GM23338 (cell line): ENCODE results near the gene ERC2. TPM values are rescaled to one million over a fixed set of nuclear protein-coding genes. Genes with fewer than 3 reads are reported as not detected.

Experiments used
- ATAC-seq: fragments of 200-7000 bp; cut with Tn5 transposase; 3 replicates; pipeline ENCODE4 v1.9.1; 2020
- DNase-seq: peaks from one replicate; pipeline ENCODE4 v3.0.0-alpha.2; 2015; ENCODE audit warnings: low spot score
- H2AFZ ChIP-seq: fragments of 200-600 bp; sonication (generic); 2 replicates; pipeline ENCODE4 v1.8.0; 2016; ENCODE audit warnings: antibody characterized with exemption, mild to moderate bottlenecking, moderate library complexity
- H3F3A ChIP-seq: fragments of 200-600 bp; sonication (generic); replicated peaks from 2 replicates; pipeline ENCODE4 v1.8.0; 2017; ENCODE audit warnings: antibody characterized with exemption, mixed run types, low read depth
- H3K27ac ChIP-seq: fragments of 200-600 bp; sonication (generic); 2 replicates; pipeline ENCODE4 v1.6.1; 2016; ENCODE audit warnings: low read depth
- H3K27me3 ChIP-seq: fragments of 200-600 bp; sonication (generic); 2 replicates; pipeline ENCODE4 v1.8.0; 2016; ENCODE audit warnings: mild to moderate bottlenecking, mixed run types, moderate library complexity; ENCODE audit not compliant: insufficient read depth
- H3K36me3 ChIP-seq: fragments of 200-600 bp; sonication (generic); 2 replicates; pipeline ENCODE4 v1.8.0; 2016; ENCODE audit warnings: mild to moderate bottlenecking; ENCODE audit not compliant: insufficient read depth
- H3K4me1 ChIP-seq: fragments of 200-600 bp; sonication (generic); 2 replicates; pipeline ENCODE4 v1.8.0; 2016; ENCODE audit warnings: mild to moderate bottlenecking, moderate library complexity; ENCODE audit not compliant: insufficient read depth
- H3K4me2 ChIP-seq: fragments of 200-600 bp; sonication (generic); 2 replicates; pipeline ENCODE4 v1.7.1; 2017; ENCODE audit warnings: mixed run types
- H3K4me3 ChIP-seq: fragments of 200-600 bp; sonication (generic); 2 replicates; pipeline ENCODE4 v1.6.1; 2016; ENCODE audit warnings: mixed run types
- H3K79me2 ChIP-seq: fragments of 200-600 bp; sonication (generic); replicated peaks from 2 replicates; pipeline ENCODE4 v1.8.0; 2017; ENCODE audit warnings: mild to moderate bottlenecking; ENCODE audit not compliant: insufficient read depth
- H3K9me2 ChIP-seq: fragments of 200-600 bp; sonication (generic); 2 replicates; pipeline ENCODE4 v1.8.0; 2017; ENCODE audit not compliant: insufficient read depth
- H4K20me1 ChIP-seq: fragments of 200-600 bp; sonication (generic); replicated peaks from 2 replicates; pipeline ENCODE4 v1.8.0; 2017; ENCODE audit warnings: mild to moderate bottlenecking; ENCODE audit not compliant: insufficient read depth
- H3K27ac Mint-ChIP-seq: 2 replicates; pipeline ENCODE4 v1.8.0; 2020; ENCODE audit warnings: inconsistent platforms, mild to moderate bottlenecking, moderate library complexity, mixed read lengths
- H3K27me3 Mint-ChIP-seq: 3 replicates; pipeline ENCODE4 v1.8.0; 2022; ENCODE audit warnings: low read depth, mild to moderate bottlenecking, moderate library complexity, mixed read lengths, inconsistent platforms; ENCODE audit not compliant: insufficient read depth, poor library complexity
- H3K36me3 Mint-ChIP-seq: 3 replicates; pipeline ENCODE4 v1.8.0; 2021; ENCODE audit warnings: low read depth, mild to moderate bottlenecking, inconsistent platforms, moderate library complexity, mixed read lengths
- H3K4me1 Mint-ChIP-seq: 3 replicates; pipeline ENCODE4 v1.8.0; 2020; ENCODE audit warnings: mild to moderate bottlenecking, inconsistent platforms, mixed read lengths
- H3K4me3 Mint-ChIP-seq: 3 replicates; pipeline ENCODE4 v1.8.0; 2021; ENCODE audit warnings: moderate library complexity, mild to moderate bottlenecking, inconsistent platforms, mixed read lengths
- H3K9me3 Mint-ChIP-seq: 3 replicates; pipeline ENCODE4 v1.8.0; 2020; ENCODE audit warnings: moderate library complexity, mild to moderate bottlenecking, inconsistent platforms, mixed read lengths
- CREB1 ChIP-seq: fragments of 250-450 bp; sonication (Bioruptor Pico); IDR thresholded peaks from 2 replicates; pipeline ENCODE4 v1.5.0; 2020; ENCODE audit warnings: low read depth, mild to moderate bottlenecking, moderate library complexity
- EZH2 ChIP-seq: fragments of 200-600 bp; sonication (generic); IDR thresholded peaks from one replicate; pipeline ENCODE4 v1.8.0; 2017; ENCODE audit warnings: antibody characterized with exemption, mild to moderate bottlenecking, low read depth; ENCODE audit not compliant: unreplicated experiment
- EZH2phosphoT487 ChIP-seq: fragments of 200-600 bp; sonication (generic); IDR thresholded peaks from one replicate; pipeline ENCODE4 v1.8.1; 2018; ENCODE audit warnings: antibody characterized with exemption; ENCODE audit not compliant: unreplicated experiment
- JUNB ChIP-seq: IDR thresholded peaks from one replicate; pipeline ENCODE4 v1.6.1; 2016; ENCODE audit warnings: antibody characterized with exemption; ENCODE audit not compliant: unreplicated experiment
- NANOG ChIP-seq: IDR thresholded peaks from 2 replicates; pipeline ENCODE4 v1.6.1; 2016; ENCODE audit warnings: antibody characterized with exemption, borderline replicate concordance
- POLR2AphosphoS5 ChIP-seq: IDR thresholded peaks from 2 replicates; pipeline ENCODE4 v1.6.1; 2016; ENCODE audit warnings: antibody characterized with exemption, low read depth
- STAT1 ChIP-seq: IDR thresholded peaks from one replicate; pipeline ENCODE4 v1.6.1; 2016; ENCODE audit warnings: antibody characterized with exemption; ENCODE audit not compliant: unreplicated experiment
- ZNF114 ChIP-seq: fragments of 250-450 bp; sonication (Bioruptor Pico); IDR thresholded peaks from 2 replicates; pipeline ENCODE4 v1.5.0; 2020; ENCODE audit warnings: mild to moderate bottlenecking, moderate library complexity
- ZNF331 ChIP-seq: fragments of 250-450 bp; sonication (Bioruptor Pico); IDR thresholded peaks from 2 replicates; pipeline ENCODE4 v1.5.0; 2020; ENCODE audit warnings: low read depth, mild to moderate bottlenecking, moderate library complexity
- polyA plus RNA-seq: library from polyadenylated mRNA; unstranded; fragments of >200 nt; fragmentation: Nextera tagmentation; extraction: Ambion mirVana; gene quantifications from 2 replicates; pipeline ENCODE4 v1.2.1, GENCODE V29; 2016
- total RNA-seq: library from RNA; depleted of rRNA; stranded (reverse); fragments of >200 nt; shearing (Covaris generic); gene quantifications from 2 replicates; pipeline ENCODE4 v1.2.3, GENCODE V29; 2014
- TF ChIP-seq, protein P1 (sequence below): fragments of 250-450 bp; sonication (Bioruptor Pico); IDR thresholded peaks from 2 replicates; pipeline ENCODE4 v1.5.0; 2020; ENCODE audit warnings: mild to moderate bottlenecking, moderate library complexity
- TF ChIP-seq, protein P2 (sequence below): IDR thresholded peaks from one replicate; pipeline ENCODE4 v1.6.1; 2018; ENCODE audit warnings: antibody characterized with exemption; ENCODE audit not compliant: unreplicated experiment
- TF ChIP-seq, protein P3 (sequence below), 2 experiments: fragments of 200-600 bp in 1 of 2; sonication (generic) in 1 of 2; conservative IDR thresholded peaks; 2 replicates each; pipeline versions ENCODE4 v1.5.1 to v1.6.1; 2016 to 2017; ENCODE audit warnings: antibody characterized with exemption in 2 of 2, low read depth in 2 of 2, mild to moderate bottlenecking in 2 of 2, moderate library complexity in 1 of 2
- TF ChIP-seq, protein P4 (sequence below): IDR thresholded peaks from 2 replicates; pipeline ENCODE4 v1.6.1; 2016; ENCODE audit warnings: antibody characterized with exemption

Gene ERC2
- total and polyA plus RNA-seq, 2 experiments from 2014 or later: 11.8 to 13.7 TPM

DNA sequence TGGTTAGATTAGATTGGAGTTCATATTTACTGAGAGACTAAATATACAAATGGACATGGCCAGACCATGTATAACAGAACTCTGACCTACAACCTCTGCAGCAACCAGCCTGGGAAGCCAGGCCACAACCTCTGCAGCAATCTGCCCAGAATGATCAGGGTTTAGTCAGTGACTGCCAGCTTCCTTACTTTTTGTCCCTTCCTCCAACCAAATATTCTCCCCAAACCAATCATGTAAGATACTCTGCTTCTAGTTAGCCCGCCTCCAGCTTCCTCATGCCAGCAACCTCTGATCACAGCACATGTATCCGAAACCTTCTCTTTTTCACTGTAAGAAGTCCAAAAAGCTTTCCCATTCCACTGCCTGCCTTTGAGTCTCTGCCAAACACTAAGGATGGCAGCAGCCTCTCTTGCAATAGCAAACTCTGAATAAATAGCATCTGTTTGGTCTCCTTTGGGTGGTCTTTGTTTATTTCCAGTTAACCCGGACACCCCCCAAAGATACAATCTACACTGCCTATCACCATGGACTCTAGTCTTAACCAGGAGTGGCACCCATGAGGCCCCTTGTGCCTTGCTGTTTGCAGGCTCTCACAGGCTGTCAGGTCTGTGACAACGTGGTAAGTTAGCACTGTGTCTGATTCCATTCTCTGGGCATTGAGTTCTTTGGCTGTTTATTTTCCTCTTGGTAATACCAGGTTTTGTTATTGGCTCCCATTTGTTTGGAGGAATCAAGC lies 102.2 kb downstream of the ERC2 start:
- H3K4me3 Mint-ChIP-seq: no peak overlapping the region
- peaks cover 26% of the 10 kb centered on the region for H3K4me1 Mint-ChIP-seq
- H3K9me2 ChIP-seq: no peaks in the 10 kb centered on the region
- peak overlapping the region; percentile 23; the same call in 1 of the 2 replicates for H3K27ac Mint-ChIP-seq
- H3K4me3 ChIP-seq: no peak overlapping the region
- ATAC-seq (peak; percentile 21; the same call in 2 of the 3 replicates), DNase-seq (no peak)
- H3K27me3 Mint-ChIP-seq: peaks cover 2% of the 10 kb centered on the region
- H3K79me2 ChIP-seq: no peaks in the 10 kb centered on the region
- no peak overlapping the region for H2AFZ ChIP-seq
- no peaks in the 10 kb centered on the region for H4K20me1 ChIP-seq
- H3K36me3 Mint-ChIP-seq: peaks cover 3% of the 10 kb centered on the region; the same call in 1 of the 3 replicates
- TF ChIP-seq STAT1 (no peak), POLR2AphosphoS5 (no peak), JUNB (no peak), ZNF331 (CRISPR knock-in tag) (no peak), NANOG (no peak), EZH2 (no peak), CREB1 (no peak), EZH2phosphoT487 (no peak), ZNF114 (CRISPR knock-in tag) (no peak)
- TF ChIP-seq, protein P1, sequence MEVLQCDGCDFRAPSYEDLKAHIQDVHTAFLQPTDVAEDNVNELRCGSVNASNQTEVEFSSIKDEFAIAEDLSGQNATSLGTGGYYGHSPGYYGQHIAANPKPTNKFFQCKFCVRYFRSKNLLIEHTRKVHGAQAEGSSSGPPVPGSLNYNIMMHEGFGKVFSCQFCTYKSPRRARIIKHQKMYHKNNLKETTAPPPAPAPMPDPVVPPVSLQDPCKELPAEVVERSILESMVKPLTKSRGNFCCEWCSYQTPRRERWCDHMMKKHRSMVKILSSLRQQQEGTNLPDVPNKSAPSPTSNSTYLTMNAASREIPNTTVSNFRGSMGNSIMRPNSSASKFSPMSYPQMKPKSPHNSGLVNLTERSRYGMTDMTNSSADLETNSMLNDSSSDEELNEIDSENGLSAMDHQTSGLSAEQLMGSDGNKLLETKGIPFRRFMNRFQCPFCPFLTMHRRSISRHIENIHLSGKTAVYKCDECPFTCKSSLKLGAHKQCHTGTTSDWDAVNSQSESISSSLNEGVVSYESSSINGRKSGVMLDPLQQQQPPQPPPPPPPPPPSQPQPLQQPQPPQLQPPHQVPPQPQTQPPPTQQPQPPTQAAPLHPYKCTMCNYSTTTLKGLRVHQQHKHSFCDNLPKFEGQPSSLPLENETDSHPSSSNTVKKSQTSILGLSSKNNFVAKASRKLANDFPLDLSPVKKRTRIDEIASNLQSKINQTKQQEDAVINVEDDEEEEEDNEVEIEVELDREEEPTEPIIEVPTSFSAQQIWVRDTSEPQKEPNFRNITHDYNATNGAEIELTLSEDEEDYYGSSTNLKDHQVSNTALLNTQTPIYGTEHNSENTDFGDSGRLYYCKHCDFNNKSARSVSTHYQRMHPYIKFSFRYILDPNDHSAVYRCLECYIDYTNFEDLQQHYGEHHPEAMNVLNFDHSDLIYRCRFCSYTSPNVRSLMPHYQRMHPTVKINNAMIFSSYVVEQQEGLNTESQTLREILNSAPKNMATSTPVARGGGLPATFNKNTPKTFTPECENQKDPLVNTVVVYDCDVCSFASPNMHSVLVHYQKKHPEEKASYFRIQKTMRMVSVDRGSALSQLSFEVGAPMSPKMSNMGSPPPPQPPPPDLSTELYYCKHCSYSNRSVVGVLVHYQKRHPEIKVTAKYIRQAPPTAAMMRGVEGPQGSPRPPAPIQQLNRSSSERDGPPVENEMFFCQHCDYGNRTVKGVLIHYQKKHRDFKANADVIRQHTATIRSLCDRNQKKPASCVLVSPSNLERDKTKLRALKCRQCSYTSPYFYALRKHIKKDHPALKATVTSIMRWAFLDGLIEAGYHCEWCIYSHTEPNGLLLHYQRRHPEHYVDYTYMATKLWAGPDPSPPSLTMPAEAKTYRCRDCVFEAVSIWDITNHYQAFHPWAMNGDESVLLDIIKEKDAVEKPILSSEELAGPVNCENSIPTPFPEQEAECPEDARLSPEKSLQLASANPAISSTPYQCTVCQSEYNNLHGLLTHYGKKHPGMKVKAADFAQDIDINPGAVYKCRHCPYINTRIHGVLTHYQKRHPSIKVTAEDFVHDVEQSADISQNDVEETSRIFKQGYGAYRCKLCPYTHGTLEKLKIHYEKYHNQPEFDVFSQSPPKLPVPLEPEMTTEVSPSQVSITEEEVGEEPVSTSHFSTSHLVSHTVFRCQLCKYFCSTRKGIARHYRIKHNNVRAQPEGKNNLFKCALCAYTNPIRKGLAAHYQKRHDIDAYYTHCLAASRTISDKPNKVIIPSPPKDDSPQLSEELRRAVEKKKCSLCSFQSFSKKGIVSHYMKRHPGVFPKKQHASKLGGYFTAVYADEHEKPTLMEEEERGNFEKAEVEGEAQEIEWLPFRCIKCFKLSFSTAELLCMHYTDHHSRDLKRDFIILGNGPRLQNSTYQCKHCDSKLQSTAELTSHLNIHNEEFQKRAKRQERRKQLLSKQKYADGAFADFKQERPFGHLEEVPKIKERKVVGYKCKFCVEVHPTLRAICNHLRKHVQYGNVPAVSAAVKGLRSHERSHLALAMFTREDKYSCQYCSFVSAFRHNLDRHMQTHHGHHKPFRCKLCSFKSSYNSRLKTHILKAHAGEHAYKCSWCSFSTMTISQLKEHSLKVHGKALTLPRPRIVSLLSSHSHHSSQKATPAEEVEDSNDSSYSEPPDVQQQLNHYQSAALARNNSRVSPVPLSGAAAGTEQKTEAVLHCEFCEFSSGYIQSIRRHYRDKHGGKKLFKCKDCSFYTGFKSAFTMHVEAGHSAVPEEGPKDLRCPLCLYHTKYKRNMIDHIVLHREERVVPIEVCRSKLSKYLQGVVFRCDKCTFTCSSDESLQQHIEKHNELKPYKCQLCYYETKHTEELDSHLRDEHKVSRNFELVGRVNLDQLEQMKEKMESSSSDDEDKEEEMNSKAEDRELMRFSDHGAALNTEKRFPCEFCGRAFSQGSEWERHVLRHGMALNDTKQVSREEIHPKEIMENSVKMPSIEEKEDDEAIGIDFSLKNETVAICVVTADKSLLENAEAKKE: no peak
- TF ChIP-seq, protein P2, sequence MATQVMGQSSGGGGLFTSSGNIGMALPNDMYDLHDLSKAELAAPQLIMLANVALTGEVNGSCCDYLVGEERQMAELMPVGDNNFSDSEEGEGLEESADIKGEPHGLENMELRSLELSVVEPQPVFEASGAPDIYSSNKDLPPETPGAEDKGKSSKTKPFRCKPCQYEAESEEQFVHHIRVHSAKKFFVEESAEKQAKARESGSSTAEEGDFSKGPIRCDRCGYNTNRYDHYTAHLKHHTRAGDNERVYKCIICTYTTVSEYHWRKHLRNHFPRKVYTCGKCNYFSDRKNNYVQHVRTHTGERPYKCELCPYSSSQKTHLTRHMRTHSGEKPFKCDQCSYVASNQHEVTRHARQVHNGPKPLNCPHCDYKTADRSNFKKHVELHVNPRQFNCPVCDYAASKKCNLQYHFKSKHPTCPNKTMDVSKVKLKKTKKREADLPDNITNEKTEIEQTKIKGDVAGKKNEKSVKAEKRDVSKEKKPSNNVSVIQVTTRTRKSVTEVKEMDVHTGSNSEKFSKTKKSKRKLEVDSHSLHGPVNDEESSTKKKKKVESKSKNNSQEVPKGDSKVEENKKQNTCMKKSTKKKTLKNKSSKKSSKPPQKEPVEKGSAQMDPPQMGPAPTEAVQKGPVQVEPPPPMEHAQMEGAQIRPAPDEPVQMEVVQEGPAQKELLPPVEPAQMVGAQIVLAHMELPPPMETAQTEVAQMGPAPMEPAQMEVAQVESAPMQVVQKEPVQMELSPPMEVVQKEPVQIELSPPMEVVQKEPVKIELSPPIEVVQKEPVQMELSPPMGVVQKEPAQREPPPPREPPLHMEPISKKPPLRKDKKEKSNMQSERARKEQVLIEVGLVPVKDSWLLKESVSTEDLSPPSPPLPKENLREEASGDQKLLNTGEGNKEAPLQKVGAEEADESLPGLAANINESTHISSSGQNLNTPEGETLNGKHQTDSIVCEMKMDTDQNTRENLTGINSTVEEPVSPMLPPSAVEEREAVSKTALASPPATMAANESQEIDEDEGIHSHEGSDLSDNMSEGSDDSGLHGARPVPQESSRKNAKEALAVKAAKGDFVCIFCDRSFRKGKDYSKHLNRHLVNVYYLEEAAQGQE: no peak
- TF ChIP-seq, protein P3, sequence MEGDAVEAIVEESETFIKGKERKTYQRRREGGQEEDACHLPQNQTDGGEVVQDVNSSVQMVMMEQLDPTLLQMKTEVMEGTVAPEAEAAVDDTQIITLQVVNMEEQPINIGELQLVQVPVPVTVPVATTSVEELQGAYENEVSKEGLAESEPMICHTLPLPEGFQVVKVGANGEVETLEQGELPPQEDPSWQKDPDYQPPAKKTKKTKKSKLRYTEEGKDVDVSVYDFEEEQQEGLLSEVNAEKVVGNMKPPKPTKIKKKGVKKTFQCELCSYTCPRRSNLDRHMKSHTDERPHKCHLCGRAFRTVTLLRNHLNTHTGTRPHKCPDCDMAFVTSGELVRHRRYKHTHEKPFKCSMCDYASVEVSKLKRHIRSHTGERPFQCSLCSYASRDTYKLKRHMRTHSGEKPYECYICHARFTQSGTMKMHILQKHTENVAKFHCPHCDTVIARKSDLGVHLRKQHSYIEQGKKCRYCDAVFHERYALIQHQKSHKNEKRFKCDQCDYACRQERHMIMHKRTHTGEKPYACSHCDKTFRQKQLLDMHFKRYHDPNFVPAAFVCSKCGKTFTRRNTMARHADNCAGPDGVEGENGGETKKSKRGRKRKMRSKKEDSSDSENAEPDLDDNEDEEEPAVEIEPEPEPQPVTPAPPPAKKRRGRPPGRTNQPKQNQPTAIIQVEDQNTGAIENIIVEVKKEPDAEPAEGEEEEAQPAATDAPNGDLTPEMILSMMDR (conservative IDR thresholded peaks at IDR 0.05; ENCODE audit: low read depth in 2 of 2): no peak
- TF ChIP-seq, protein P4, sequence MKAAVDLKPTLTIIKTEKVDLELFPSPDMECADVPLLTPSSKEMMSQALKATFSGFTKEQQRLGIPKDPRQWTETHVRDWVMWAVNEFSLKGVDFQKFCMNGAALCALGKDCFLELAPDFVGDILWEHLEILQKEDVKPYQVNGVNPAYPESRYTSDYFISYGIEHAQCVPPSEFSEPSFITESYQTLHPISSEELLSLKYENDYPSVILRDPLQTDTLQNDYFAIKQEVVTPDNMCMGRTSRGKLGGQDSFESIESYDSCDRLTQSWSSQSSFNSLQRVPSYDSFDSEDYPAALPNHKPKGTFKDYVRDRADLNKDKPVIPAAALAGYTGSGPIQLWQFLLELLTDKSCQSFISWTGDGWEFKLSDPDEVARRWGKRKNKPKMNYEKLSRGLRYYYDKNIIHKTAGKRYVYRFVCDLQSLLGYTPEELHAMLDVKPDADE: no peak
- H3K4me2 ChIP-seq: no peak overlapping the region
- H3F3A ChIP-seq: no peaks in the 10 kb centered on the region
- no peaks in the 10 kb centered on the region for H3K27me3 ChIP-seq
- H3K4me1 ChIP-seq: 0 out of 2 replicates have a peak, but pooled peaks cover 5% of the 10 kb centered on the region
- no peak overlapping the region for H3K27ac ChIP-seq
- no peaks in the 10 kb centered on the region for H3K9me3 Mint-ChIP-seq
- H3K36me3 ChIP-seq: no peaks in the 10 kb centered on the region
